Fibroblast of skin of left quadriceps (primary cell): ENCODE measurements around the gene TRAPPC2.
"Not testable (repeated sequence)": the region's sequence is repeated elsewhere in the genome, so short reads cannot be mapped to it uniquely, and the experiment has no call there.

Experiments used
- DNase-seq, 2 experiments: peaks; one replicate each; pipeline ENCODE4 v3.0.0-alpha.2; 2013; ENCODE audit warnings: low read depth in 2 of 2

TRAPPC2 gene

GRCh38 chrX:13747836-13748235 lies 13.4 kb upstream of the TRAPPC2 start:
- DNase-seq = peak in 1 of 2 experiments; percentile 22

GRCh38 chrX:13742397-13743176 lies 8.2 kb upstream of the TRAPPC2 start:
- no peak for DNase-seq

GRCh38 chrX:13741695-13742094 lies 7.3 kb upstream of the TRAPPC2 start:
- DNase-seq = no peak

GRCh38 chrX:13733506-13733905 lies 914 bp downstream of the TRAPPC2 start:
- DNase-seq = no peak

GRCh38 chrX:13732246-13733067 lies 2.0 kb downstream of the TRAPPC2 start:
- DNase-seq = no peak

GRCh38 chrX:13730523-13730922 lies 3.9 kb downstream of the TRAPPC2 start:
- DNase-seq = not testable (repeated sequence)

- not testable (repeated sequence) for DNase-seq
Measured at GRCh38 chrX:13726583-13726982, 7.8 kb downstream of the TRAPPC2 start.

- DNase-seq = not testable (repeated sequence)
Measured at GRCh38 chrX:13724878-13725277, 9.5 kb downstream of the TRAPPC2 start.

- DNase-seq = peak in 1 of 2 experiments; percentile 20
Measured at GRCh38 chrX:13721819-13722519, 12.5 kb downstream of the TRAPPC2 start.

- no peak for DNase-seq
Measured at GRCh38 chrX:13721371-13721770, 13.0 kb downstream of the TRAPPC2 start.

GRCh38 chrX:13719192-13719856 lies 15.1 kb downstream of the TRAPPC2 start:
- no peak for DNase-seq

GRCh38 chrX:13717700-13718472 lies 16.5 kb downstream of the TRAPPC2 start:
- DNase-seq = peak in 1 of 2 experiments; percentile 20

- no peak for DNase-seq
Measured at GRCh38 chrX:13716905-13717304, 17.5 kb downstream of the TRAPPC2 start.

GRCh38 chrX:13716455-13716854 lies 18.0 kb downstream of the TRAPPC2 start:
- no peak for DNase-seq

GRCh38 chrX:13711141-13711540 lies 23.3 kb downstream of the TRAPPC2 start:
- DNase-seq = no peak

- no peak for DNase-seq
Measured at GRCh38 chrX:13703589-13703988, 30.8 kb downstream of the TRAPPC2 start.

- DNase-seq = no peak
Measured at GRCh38 chrX:13703135-13703534, 31.3 kb downstream of the TRAPPC2 start.

- DNase-seq = no peak
Measured at GRCh38 chrX:13702111-13702789, 32.2 kb downstream of the TRAPPC2 start.

GRCh38 chrX:13700380-13700779 lies 34.0 kb downstream of the TRAPPC2 start:
- no peak for DNase-seq

- DNase-seq = no peak
Measured at GRCh38 chrX:13699183-13699826, 35.1 kb downstream of the TRAPPC2 start.
